ENCODE data around the gene THRA.

THRA gene

DNA sequence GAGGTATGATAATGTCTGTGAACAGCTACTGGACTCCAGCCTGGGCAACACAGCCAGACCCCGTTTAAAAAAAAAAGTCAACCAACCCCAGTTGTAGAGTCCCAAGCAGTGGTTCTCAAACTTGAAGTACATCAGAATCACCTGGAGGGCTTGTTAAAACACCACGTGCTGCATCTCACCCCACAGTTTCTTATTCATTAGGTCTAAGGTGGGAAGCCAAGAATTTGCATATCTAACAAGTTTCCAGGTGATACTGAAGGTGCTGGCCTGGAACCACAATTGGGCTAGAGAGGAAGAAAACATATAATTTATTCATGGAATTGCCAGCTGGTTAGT, 52.3 kb downstream of the THRA start:
- DNase-seq (ENCODE audit: low spot score) = no peak
- TF ChIP-seq, protein P1, sequence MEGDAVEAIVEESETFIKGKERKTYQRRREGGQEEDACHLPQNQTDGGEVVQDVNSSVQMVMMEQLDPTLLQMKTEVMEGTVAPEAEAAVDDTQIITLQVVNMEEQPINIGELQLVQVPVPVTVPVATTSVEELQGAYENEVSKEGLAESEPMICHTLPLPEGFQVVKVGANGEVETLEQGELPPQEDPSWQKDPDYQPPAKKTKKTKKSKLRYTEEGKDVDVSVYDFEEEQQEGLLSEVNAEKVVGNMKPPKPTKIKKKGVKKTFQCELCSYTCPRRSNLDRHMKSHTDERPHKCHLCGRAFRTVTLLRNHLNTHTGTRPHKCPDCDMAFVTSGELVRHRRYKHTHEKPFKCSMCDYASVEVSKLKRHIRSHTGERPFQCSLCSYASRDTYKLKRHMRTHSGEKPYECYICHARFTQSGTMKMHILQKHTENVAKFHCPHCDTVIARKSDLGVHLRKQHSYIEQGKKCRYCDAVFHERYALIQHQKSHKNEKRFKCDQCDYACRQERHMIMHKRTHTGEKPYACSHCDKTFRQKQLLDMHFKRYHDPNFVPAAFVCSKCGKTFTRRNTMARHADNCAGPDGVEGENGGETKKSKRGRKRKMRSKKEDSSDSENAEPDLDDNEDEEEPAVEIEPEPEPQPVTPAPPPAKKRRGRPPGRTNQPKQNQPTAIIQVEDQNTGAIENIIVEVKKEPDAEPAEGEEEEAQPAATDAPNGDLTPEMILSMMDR (IDR thresholded peaks at IDR 0.05; ENCODE audit: extremely low read depth, missing control alignments) = no peak

DNA sequence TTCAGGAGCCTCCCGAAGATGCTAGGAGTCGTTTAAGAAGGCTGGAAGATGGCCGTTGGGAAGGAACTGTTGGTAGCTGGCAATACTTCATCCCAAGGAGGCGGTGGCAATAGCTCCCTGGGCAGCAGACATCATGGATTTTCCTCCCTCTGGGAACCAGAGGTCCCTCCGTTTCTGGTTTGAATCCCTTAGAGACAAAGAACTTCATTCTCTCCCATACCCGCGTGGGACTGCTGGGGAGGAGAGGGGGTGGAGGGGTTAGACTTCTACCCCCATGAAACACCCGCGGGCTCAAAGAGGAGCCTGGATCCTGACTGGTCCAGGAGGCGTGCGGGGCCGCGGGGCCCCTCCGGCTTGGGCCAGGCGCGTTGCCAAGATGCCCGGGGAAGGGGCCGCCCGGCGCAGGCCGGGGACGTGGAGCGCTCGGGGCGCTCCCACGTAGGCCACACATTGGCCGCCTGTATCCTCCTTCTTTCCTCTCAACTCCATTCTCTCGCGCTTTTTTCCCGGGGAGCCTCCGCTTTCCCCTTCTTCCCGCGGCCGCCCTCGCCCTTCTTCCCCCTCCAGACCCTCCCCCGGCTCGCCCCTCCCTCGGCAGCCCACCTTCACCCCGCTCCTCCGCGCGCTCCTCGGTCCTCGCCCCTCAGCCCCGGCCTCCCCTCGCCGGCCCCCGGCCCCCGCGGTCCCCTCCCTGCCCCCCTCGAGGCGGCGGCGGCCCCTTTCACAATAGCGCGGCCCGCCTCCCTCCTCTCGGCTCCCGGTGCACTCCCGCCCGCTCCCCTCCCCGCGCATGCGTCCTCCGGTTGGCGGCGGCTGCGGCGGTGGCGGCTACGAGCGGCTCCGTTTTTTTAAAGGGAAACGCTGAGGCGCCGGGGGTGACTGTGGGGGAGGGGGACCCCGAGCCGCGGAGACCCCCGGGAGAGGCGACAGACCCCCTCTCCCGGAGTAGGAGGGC, 58.7 kb downstream of the THRA start, which contains the start of gene MSL1:
Gene MSL1, plus strand, starts transcription at position 791 of the 955 bp plus-strand sequence. CDS start 642 bp downstream, outside the sequence.
- TF ChIP-seq, protein P1 (IDR thresholded peaks at IDR 0.05; ENCODE audit: extremely low read depth, missing control alignments) = no peak
- peak; percentile 98 for DNase-seq (ENCODE audit: low spot score)

DNA sequence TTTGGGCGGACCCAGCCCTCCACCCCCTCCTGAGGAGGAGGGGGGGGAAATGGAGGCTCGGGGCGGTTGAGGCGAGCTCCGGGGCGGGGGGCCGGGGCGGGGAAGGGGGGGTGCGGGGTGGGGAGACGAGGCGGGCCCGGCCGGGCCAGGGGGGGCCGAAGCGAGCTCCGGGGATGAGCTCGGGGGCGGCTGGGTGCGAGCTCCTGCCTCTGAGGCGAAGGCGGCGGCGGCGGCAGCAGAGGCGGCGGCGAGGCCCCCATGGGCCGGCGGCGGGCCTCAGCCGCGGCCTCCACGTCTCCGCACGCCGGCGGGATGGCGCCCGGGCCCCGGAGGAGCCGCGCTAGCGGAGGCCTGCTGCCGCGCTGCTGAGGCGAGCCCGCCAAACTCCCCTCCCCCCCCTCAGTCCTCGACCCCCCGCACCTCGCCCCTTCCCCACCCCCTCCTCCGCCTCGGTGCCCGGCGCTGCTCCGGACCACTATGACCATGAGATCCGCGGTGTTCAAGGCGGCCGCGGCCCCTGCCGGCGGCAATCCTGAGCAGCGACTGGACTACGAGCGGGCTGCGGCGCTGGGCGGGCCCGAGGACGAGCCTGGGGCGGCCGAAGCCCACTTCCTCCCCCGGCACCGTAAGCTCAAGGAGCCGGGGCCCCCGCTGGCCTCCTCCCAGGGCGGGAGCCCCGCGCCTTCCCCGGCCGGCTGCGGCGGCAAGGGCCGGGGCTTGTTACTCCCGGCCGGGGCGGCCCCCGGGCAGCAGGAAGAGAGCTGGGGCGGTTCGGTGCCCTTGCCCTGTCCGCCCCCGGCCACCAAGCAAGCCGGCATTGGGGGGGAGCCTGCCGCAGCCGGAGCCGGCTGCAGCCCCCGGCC, 59.6 kb downstream of the THRA start:
- peak; percentile 88 for DNase-seq (ENCODE audit: low spot score)
- TF ChIP-seq, protein P1 (IDR thresholded peaks at IDR 0.05; ENCODE audit: extremely low read depth, missing control alignments) = no peak

DNA sequence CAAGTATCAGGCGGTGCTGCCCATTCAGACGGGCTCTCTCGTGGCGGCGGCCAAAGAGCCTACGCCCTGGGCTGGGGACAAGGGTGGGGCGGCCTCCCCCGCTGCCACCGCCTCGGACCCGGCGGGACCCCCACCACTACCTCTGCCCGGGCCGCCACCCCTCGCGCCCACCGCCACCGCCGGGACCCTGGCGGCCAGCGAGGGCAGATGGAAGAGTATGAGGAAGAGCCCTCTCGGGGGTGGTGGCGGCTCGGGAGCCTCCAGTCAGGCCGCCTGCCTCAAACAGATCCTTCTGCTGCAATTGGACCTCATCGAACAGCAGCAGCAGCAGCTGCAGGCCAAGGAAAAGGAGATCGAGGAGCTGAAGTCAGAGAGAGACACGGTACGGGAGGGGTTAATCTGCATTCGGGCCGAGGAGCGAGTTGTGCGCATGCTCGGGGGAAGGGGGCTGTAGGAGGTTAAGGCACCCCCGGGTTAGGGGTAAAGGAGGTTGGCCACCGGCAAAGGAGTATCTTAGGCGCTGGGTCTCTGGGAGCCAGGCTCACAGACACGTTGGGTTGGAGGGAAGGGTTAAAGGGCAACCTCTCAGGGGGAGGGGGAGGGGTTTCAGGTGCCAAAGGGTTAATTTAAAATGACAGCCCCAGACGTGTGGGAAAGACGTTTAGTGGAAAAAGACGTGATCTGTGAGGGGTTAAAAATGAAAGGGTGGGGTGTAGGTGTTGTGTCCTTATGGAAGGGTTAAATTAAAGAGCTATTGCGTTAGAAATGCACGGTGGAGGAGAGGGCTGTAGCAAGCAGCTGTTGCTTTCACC, 60.4 kb downstream of the THRA start:
- peak; percentile 70 for DNase-seq (ENCODE audit: low spot score)
- TF ChIP-seq, protein P1 (IDR thresholded peaks at IDR 0.05; ENCODE audit: extremely low read depth, missing control alignments) = no peak

DNA sequence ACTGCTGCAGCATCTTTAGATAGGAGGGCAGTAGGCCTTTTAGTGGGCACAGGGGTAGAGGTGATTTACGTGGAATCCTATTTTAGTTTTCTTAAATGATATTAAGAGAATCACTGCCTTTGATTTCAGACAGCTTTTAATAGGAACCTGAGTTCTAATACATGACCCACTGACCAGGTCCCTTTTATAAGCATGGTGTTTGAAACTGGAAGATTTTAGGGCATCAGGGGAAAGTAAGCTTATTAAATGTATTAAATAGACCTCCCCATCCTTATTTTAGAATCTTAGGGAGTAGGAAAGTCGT, 61.0 kb downstream of the THRA start:
- TF ChIP-seq, protein P1 (IDR thresholded peaks at IDR 0.05; ENCODE audit: extremely low read depth, missing control alignments) = no peak
- DNase-seq (ENCODE audit: low spot score) = no peak

DNA sequence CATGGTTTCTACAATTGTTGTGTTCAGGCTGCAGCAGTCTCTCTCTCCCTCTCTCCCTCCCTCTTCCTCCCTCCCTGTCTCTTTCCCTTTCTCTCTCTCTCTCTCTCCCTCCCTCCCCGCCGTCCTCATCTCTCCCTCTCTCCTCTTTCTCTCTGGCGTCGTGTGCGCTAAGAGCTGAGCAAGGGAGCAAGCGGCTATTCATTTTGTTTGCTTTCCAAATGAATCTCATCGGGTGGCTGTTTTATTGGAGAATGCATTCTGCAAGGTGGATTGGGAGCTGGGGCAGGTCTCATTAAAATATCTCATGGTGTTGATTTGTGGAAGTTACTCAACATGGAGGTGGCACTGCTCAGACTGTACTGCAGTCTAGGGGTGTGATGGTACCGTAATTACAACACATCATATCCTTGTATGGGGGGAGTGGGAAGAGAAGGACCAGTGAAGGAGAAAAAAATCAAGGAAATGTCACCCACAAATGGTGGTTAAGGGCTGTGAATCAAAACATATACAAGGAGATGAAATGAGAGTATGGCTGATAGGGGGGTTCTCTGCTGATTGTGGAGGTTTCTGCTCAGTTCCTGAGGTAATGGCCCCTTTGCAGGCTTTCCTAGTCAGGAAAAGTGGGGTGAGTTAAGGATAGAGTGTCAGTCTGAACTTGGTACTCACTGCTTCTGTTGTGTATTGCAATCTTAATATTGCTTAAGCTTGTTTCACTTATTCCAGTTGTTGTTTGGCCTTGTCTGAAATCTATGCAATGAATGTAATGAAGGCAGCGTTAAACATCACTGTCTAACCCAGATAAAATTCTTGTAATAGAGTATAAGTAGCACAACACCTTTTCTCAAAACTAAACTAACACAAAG, 61.7 kb downstream of the THRA start:
- no peak for DNase-seq (ENCODE audit: low spot score)
- TF ChIP-seq, protein P1 (IDR thresholded peaks at IDR 0.05; ENCODE audit: extremely low read depth, missing control alignments) = no peak
